K562 (cell line): Measurements from ENCODE around the gene DAGLA. TPM values are rescaled to one million over a fixed set of nuclear protein-coding genes. Genes with fewer than 3 reads are reported as not detected.

ENCODE experiments used
- ATAC-seq: fragments of 200-7000 bp; cut with Tn5 transposase; 3 replicates; pipeline ENCODE4 v1.9.1; 2020; ENCODE audit warnings: moderate library complexity
- BruUV-seq: library from RNA; stranded (reverse); fragments of 400-500 nt; replicated peaks from 2 replicates; lab custom pipeline; 2021; lab: Mats Ljungman, UMichigan
- CTCF ChIA-PET: fragments of 300-600 bp; formaldehyde crosslinking; extraction: SDS; loops from one replicate; lab custom pipeline; 2021; ENCODE audit warnings: low intra/inter-chr PET ratio; lab: Yijun Ruan, JAX
- POLR2A ChIA-PET: fragments of 300-600, 350-650 bp; sonication (Branson Sonifier 250); formaldehyde crosslinking; extraction: SDS; loops from one replicate; lab custom pipeline; 2021; ENCODE audit warnings: antibody characterized with exemption, inconsistent platforms; lab: Yijun Ruan, JAX
- DNase-seq, 4 experiments: peaks; one replicate each; pipeline versions ENCODE4 v3.0.0 to v3.0.0-alpha.2; 2011 to 2018; ENCODE audit warnings: low spot score in 3 of 4, mixed read lengths in 3 of 4; ENCODE audit errors: extremely low read depth in 1 of 4
- FAIRE-seq: peaks from 2 replicates; lab custom pipeline; 2011; peaks lifted over from hg19 to GRCh38; lab: Jason Lieb, UNC
- H2AFZ ChIP-seq: 2 replicates; pipeline ENCODE4 v1.6.0; 2011; ENCODE audit warnings: low read depth, low read length, control low read depth, inconsistent platforms
- H3K27ac ChIP-seq: fragments of 200-600 bp; 3 replicates; pipeline ENCODE4 v1.8.0; 2011; ENCODE audit warnings: low read depth, mild to moderate bottlenecking, control low read depth, inconsistent platforms, low read length, moderate library complexity, mixed read lengths; ENCODE audit errors: extremely low read depth
- H3K27me3 ChIP-seq, 2 experiments: fragments of 300-600 bp in 1 of 2; 2 replicates in 1 of 2; 3 replicates in 1 of 2; pipeline versions ENCODE4 v1.6.0 to v1.8.0; 2011; ENCODE audit warnings: inconsistent platforms in 2 of 2, low read length in 2 of 2, mild to moderate bottlenecking in 1 of 2, mixed read lengths in 1 of 2, moderate library complexity in 1 of 2; ENCODE audit not compliant: control insufficient read depth in 2 of 2, insufficient read depth in 2 of 2
- H3K36me3 ChIP-seq: fragments of 300-600 bp; 3 replicates; pipeline ENCODE4 v1.8.0; 2011; ENCODE audit warnings: mild to moderate bottlenecking, low read length, inconsistent platforms; ENCODE audit not compliant: control insufficient read depth, insufficient read depth
- H3K4me1 ChIP-seq, 2 experiments: fragments of 200-600 bp in 1 of 2; replicated peaks in 1 of 2; 2 replicates in 1 of 2; 3 replicates in 1 of 2; pipeline versions ENCODE4 v1.5.1 to v1.8.0; 2011; ENCODE audit warnings: inconsistent platforms in 2 of 2, low read length in 2 of 2, mild to moderate bottlenecking in 1 of 2, mixed read lengths in 1 of 2, moderate library complexity in 1 of 2; ENCODE audit not compliant: control insufficient read depth in 2 of 2, insufficient read depth in 2 of 2
- H3K4me2 ChIP-seq: 2 replicates; pipeline ENCODE4 v1.6.1; 2011; ENCODE audit warnings: low read length, control low read depth, inconsistent platforms, mixed read lengths; ENCODE audit not compliant: insufficient read depth
- H3K4me3 ChIP-seq: fragments of 200-600 bp; sonication (generic), shearing (Covaris generic); 2 replicates; pipeline ENCODE4 v1.5.1; 2016; ENCODE audit warnings: control low read depth, inconsistent platforms
- H3K79me2 ChIP-seq: fragments of 200-600 bp; 3 replicates; pipeline ENCODE4 v1.8.0; 2011; ENCODE audit warnings: low read length, inconsistent platforms; ENCODE audit not compliant: control insufficient read depth, insufficient read depth
- H3K9ac ChIP-seq, 2 experiments: 2 replicates each; pipeline versions ENCODE4 v1.6.0 to v1.6.1; 2011; ENCODE audit warnings: low read depth in 2 of 2, low read length in 2 of 2, control low read depth in 1 of 2, inconsistent platforms in 1 of 2, mild to moderate bottlenecking in 1 of 2, mixed read lengths in 1 of 2; ENCODE audit not compliant: insufficient read depth in 1 of 2
- H3K9me1 ChIP-seq: one replicate; pipeline ENCODE4 v1.6.0; 2011; ENCODE audit warnings: inconsistent platforms, mild to moderate bottlenecking, low read length, moderate library complexity; ENCODE audit not compliant: control insufficient read depth, insufficient read depth
- H3K9me3 ChIP-seq: replicated peaks from 2 replicates; pipeline ENCODE4 v1.5.1; 2011; ENCODE audit warnings: low read depth, low read length, inconsistent platforms; ENCODE audit not compliant: control insufficient read depth, insufficient read depth
- H4K20me1 ChIP-seq: replicated peaks from 2 replicates; pipeline ENCODE4 v1.6.1; 2011; ENCODE audit warnings: low read length, inconsistent platforms, mixed read lengths; ENCODE audit not compliant: control insufficient read depth, insufficient read depth
- DNMT1 ChIP-seq: fragments of 450-650 bp; IDR thresholded peaks from 2 replicates; pipeline ENCODE4 v1.6.1; 2016; ENCODE audit warnings: antibody characterized with exemption, mild to moderate bottlenecking
- HDAC2 ChIP-seq: fragments of 450-650 bp; IDR thresholded peaks from 2 replicates; pipeline ENCODE4 v1.6.1; 2016; ENCODE audit warnings: mild to moderate bottlenecking
- IFI16 ChIP-seq: fragments of 250-450 bp; sonication (Bioruptor Pico); IDR thresholded peaks from 2 replicates; pipeline ENCODE4 v2.1.2; 2022; ENCODE audit warnings: mild to moderate bottlenecking, inconsistent platforms
- MBD2 ChIP-seq: sonication (generic); IDR thresholded peaks from 2 replicates; pipeline ENCODE4 v1.6.1; 2016; ENCODE audit warnings: low read depth, borderline replicate concordance
- NBN ChIP-seq: fragments of 450-650 bp; IDR thresholded peaks from 2 replicates; pipeline ENCODE4 v1.6.1; 2016; ENCODE audit warnings: low read depth, mild to moderate bottlenecking
- TBP ChIP-seq: optimal IDR thresholded peaks from 2 replicates; pipeline ENCODE3; 2011; ENCODE audit warnings: low read depth, low read length, improper control_type of control experiment
- ZNF224 ChIP-seq: sonication (generic); formaldehyde crosslinking; IDR thresholded peaks from 2 replicates; pipeline ENCODE4 v1.8.0; 2022; ENCODE audit warnings: mild to moderate bottlenecking, missing genetic modification reagents
- ZNF717 ChIP-seq: fragments of 250-450 bp; sonication (Bioruptor Pico); IDR thresholded peaks from 2 replicates; pipeline ENCODE4 v1.5.0; 2021
- ZNF785 ChIP-seq: fragments of 250-450 bp; sonication (Bioruptor Pico); IDR thresholded peaks from 2 replicates; pipeline ENCODE4 v1.4.0; 2020; ENCODE audit warnings: mild to moderate bottlenecking
- WGBS: fragments of 100-300 bp; shearing (Covaris generic); methylation state at CpG from one replicate; pipeline ENCODE4 v1.1.6; 2016; ENCODE audit warnings: low coverage, mixed read lengths; ENCODE audit not compliant: insufficient coverage; ENCODE audit errors: missing lambda C conversion rate; 5-methylcytosine and 5-hydroxymethylcytosine counted together
- in situ Hi-C: fragments of 300-500 bp; cut with MboI; formaldehyde crosslinking; loops from 4 replicates; pipeline ENCODE4 v1.15.0; 2018; ENCODE audit warnings: inconsistent platforms, mixed read lengths
- intact Hi-C: fragments of 100-400 bp; cut with micrococcal nuclease; formaldehyde crosslinking; loops from 2 replicates; pipeline ENCODE4 v1.14.2; 2022
- polyA plus RNA-seq, 8 experiments: library from polyadenylated mRNA; depleted of rRNA in 4 of 8; stranded (reverse) in 5 of 8; unstranded in 3 of 8; fragments of >200 nt; fragmentation: Nextera tagmentation in 2 of 8; fragmentation: Illumina TruSeq in 1 of 8; extraction: Ambion mirVana in 2 of 8; extraction: Trizol in 1 of 8; gene quantifications; 2 replicates each; pipeline versions ENCODE4 v1.2.1 to v1.2.3, GENCODE V29; 2011 to 2014; ENCODE audit warnings: inconsistent platforms in 1 of 8, missing spikeins in 1 of 8
- total RNA-seq, 7 experiments: library from RNA; depleted of rRNA in 6 of 7; stranded (reverse); fragments of >200 nt in 6 of 7; fragmentation: Illumina TruSeq in 2 of 7; extraction: Trizol in 2 of 7; gene quantifications; 2 replicates each; pipeline versions ENCODE4 v1.2.1 to v1.2.3, GENCODE V29; 2011 to 2021; ENCODE audit warnings: low replicate concordance in 1 of 7

Gene DAGLA
- total and polyA plus RNA-seq, 9 of the 15 experiments (the other 6 are each of a cell fraction or from before 2014, with no cell fraction given): 0.03 to 0.16 (median 0.04) TPM; not detected in 4

- no peak for TF ChIP-seq TBP
- no peak for TF ChIP-seq NBN
These were observed 89.2 kb downstream of the DAGLA start (continued) for GRCh38 chr11:61769169-61769920.

- no peaks in the 10 kb centered on the region for H3K9me1 ChIP-seq
- ATAC-seq (no peak), FAIRE-seq (no peak), DNase-seq (no peak)
- no peak overlapping the region for H3K9ac ChIP-seq
- in situ Hi-C loops (no loop called here), intact Hi-C loops (no loop called here)
- H3K4me1 ChIP-seq: peaks cover 0 to 67% of the 10 kb centered on the region in 2 experiments; a peak in 2 of 5 replicates
- WGBS: 77% methylated on average over 8 of the region's 20 CpGs
- H3K27me3 ChIP-seq: no peaks in the 10 kb centered on the region
- peaks cover 6% of the 10 kb centered on the region; the same call in 1 of the 3 replicates for H3K36me3 ChIP-seq
- no peak overlapping the region for H3K4me3 ChIP-seq
- H2AFZ ChIP-seq: no peak overlapping the region
- H3K79me2 ChIP-seq: no peaks in the 10 kb centered on the region
- CTCF ChIA-PET: no interaction called here
- H3K27ac ChIP-seq: no peak overlapping the region
- no TSS peak for BruUV-seq
- no peaks in the 10 kb centered on the region for H3K9me3 ChIP-seq
- H3K4me2 ChIP-seq: no peak overlapping the region
- H4K20me1 ChIP-seq: no peaks in the 10 kb centered on the region
- POLR2A ChIA-PET: interaction anchor here (0.9 kb wide), 1 partner anchor 16 kb away, joined by 5 read pairs; no protein-coding TSS in a partner anchor
- TF ChIP-seq MBD2: no peak
- no peak for TF ChIP-seq ZNF717 (CRISPR knock-in tag)
- no peak for TF ChIP-seq IFI16
- no peak for TF ChIP-seq DNMT1
- TF ChIP-seq HDAC2: no peak
- TF ChIP-seq ZNF785 (CRISPR knock-in tag): no peak
- TF ChIP-seq ZNF224 (CRISPR knock-in tag): no peak
- TF ChIP-seq, all 486 proteins: peak for 0
These were observed 89.9 kb downstream of the DAGLA start for GRCh38 chr11:61769946-61770683.
